GM12872 (cell line): ENCODE results near the gene GSTA1.
"Not testable (repeated sequence)": the region's sequence is repeated elsewhere in the genome, so short reads cannot be mapped to it uniquely, and the experiment has no call there.

Source experiments
- CTCF ChIP-seq: IDR thresholded peaks from 3 replicates; pipeline ENCODE4 v1.5.1; 2011; ENCODE audit warnings: low read depth, mild to moderate bottlenecking, low read length, moderate library complexity; ENCODE audit not compliant: insufficient read depth

Gene GSTA1

GRCh38 chr6:52803668-52804255 is at the start of gene GSTA1:
Gene GSTA1 (minus strand): TSS chr6:52803816. CDS start chr6:52799267, 4,549 bp downstream.
- TF ChIP-seq CTCF, result not testable (repeated sequence)

- TF ChIP-seq CTCF, result no peak
Measured at GRCh38 chr6:52849137-52849536, 45.5 kb upstream of the GSTA1 start.

GRCh38 chr6:52846002-52846401 is 42.4 kb upstream of the GSTA1 start:
- TF ChIP-seq CTCF, result no peak

- TF ChIP-seq CTCF, result no peak
Measured at GRCh38 chr6:52843605-52844004, 40.0 kb upstream of the GSTA1 start.

GRCh38 chr6:52840763-52841585 is 37.4 kb upstream of the GSTA1 start, which contains the start of gene GSTA5:
Gene GSTA5 (minus strand): TSS chr6:52840813.
- TF ChIP-seq CTCF, result no peak

GRCh38 chr6:52839124-52840055 is 35.8 kb upstream of the GSTA1 start:
- peak; percentile 83 for TF ChIP-seq CTCF

GRCh38 chr6:52834481-52834880 is 30.9 kb upstream of the GSTA1 start:
- TF ChIP-seq CTCF, result no peak
